ENCODE measurements around the gene DNAJC5.
A peak's percentile ranks its signal among the peaks of the same experiment; 100 is the strongest.

Gene DNAJC5

GRCh38 chr20:63885264-63886053, 9.5 kb upstream of the DNAJC5 start:
- no peak for DNase-seq

GRCh38 chr20:63886054-63886419, 8.9 kb upstream of the DNAJC5 start:
- DNase-seq: no peak

GRCh38 chr20:63886921-63887320, 8.0 kb upstream of the DNAJC5 start:
- DNase-seq: no peak

DNA sequence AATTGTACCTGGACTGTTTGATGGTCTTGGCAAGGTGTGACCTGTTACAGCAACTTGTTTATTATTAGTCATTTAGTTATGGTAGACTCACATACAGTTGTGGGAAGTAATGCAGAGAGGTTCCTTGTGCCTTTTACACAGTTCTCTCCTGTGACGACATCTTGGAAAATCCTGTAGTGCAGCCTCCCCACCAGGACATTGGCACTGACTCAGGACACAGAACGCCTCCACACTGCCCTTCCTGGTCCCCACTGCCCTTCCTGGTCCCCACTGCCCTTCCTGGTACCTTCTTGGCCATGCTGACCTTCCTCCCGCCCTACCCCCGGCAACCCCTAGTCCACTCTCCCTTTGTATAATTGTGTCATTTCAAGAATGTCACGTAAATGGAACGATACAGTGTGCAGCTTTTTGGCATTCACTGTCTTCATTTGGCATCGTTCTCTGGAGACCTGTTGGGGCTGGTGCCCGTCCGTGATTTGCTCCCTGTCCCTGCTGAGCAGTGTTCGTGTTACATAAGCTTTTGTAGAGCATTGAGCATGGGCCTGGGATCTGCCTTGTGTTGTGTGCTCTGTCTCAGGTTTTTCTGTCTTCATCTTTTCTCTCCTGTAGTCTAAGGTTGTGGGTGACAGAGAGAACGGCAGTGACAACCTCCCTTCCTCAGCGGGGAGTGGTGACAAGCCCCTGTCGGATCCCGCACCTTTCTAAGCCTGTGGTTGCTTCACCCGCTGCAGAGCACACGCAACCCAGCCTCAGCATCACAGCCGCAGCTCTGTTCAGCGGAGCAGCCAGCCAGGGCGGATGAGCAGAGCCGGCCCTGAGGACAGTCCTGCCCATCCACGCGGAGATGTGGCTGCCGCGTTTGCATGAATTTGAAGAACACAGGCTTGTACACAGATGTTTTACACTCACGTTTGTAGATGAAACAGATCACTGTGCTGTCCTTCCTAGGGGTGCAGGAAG, 5.4 kb upstream of the DNAJC5 start:
- DNase-seq: no peak

GRCh38 chr20:63890201-63890576, 4.7 kb upstream of the DNAJC5 start:
- no peak for DNase-seq

DNA sequence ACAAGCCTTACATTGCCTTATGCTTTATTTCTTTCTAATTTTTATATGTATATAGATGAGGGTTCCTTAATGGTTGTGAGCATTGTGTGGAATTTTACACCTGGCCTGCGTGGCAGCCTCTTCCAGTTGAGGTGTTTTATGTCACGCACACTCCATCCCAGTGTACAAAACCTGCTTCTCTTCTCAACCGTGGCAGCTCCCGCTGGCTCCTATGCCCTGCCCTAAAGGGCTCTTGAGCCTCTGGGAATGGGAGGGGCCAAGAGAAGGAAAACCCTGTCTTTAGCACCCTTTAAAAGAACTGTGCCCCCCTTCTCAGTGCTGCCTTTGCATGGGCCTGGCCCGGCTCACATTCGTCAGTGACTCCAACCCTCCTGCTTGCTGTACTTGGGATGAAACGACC, 4.3 kb upstream of the DNAJC5 start:
- no peak for DNase-seq

GRCh38 chr20:63891061-63892002, 3.6 kb upstream of the DNAJC5 start:
- no peak for DNase-seq

DNA sequence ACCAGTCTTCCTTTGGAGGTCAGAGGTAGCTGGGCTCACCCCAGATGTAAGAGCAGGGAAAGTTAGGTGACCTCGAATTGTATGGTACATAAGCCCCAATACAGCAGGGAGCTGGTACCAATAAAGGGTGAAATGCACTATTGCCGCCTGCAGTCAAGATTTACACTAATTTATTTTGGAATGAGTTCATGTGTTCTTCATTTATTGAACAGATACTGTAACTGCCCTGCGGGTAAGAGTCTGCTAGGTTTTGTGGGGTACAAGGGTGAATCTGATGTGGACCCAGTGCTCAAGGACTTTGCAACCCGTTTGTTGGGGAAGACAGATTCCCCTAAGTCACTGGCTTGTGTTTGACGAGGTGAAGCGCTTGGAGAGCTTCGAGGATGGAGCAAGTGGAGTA, 2.5 kb upstream of the DNAJC5 start:
- no peak for DNase-seq

- DNase-seq: no peak
These were observed 948 bp upstream of the DNAJC5 start for GRCh38 chr20:63893999-63894357.

GRCh38 chr20:63895202-63895951, 451 bp downstream of the DNAJC5 start:
- no peak for DNase-seq

GRCh38 chr20:63895952-63896263, 982 bp downstream of the DNAJC5 start:
- DNase-seq: peak; percentile 51

DNA sequence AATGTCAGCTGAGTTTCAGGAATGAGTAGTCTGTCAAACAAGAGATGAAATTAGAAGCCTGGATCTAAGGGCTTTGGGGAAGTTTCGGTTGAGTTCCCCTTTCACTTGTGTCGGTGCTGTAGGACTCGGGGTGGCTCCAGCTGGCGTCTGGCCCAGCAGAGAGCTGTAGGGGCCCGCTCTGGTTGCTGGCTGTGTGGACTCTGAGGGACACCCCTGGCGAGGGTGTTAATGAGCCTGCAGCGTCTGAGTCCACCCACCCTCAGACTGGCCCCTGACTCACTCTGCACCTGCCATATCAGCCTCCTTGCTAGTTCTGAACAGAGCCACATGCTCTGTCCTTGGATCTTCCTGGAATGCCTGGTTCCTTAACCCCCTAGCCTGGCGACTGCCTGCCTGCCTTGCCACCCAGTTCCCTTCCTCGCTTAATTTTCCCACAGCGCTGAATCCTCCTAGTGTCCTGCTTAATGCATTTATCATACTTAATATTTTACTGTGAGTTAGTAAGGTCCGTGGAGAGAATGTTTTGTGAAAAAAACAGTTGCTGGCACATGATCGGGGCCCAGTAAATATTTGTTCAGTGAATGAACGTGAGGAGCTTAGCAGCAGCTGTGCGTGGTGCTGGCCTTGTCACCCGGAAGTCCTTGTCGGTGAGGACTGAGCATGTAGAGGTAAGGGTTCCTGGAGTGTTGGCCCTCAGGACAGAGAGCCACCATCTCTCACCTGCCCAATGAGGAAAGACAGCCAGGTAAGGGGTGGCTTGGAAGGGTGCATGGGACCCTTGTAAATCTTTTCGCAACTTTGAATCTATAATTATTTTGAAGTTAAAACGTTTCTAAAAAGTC, 1.6 kb downstream of the DNAJC5 start:
- DNase-seq: peak; percentile 41

DNA sequence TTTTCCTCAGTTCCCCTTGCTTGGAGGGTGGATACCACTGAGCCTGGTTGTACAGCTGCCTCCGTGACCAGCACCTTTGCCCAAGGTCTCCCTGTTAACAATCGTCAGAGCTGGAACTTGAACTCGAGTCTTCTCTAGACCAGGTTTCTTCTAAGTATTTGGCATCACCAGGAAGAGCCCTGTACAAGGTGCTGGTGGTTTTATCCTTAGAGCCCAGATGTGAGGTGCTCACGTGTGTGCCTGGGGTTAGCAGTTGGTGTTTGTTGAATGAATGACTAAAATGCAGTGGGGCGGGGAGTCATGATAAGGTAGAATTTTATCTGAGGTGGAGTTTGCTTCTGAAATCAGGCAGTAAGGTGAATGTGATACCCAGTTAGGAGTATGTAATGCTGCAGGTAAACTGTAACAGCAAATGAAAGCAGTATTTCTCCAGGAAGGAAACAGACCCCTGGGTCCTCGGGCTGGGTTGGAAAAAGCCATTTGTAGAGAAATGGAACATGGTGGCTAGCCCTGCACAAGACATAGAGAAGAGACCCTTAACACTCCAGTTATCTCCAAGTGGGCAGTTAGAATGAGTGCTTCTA, 3.1 kb downstream of the DNAJC5 start:
- DNase-seq: no peak

- no peak for DNase-seq
These were observed 4.1 kb downstream of the DNAJC5 start for GRCh38 chr20:63898882-63899558.

- DNase-seq: no peak
These were observed 5.5 kb downstream of the DNAJC5 start for GRCh38 chr20:63900413-63900812.

DNA sequence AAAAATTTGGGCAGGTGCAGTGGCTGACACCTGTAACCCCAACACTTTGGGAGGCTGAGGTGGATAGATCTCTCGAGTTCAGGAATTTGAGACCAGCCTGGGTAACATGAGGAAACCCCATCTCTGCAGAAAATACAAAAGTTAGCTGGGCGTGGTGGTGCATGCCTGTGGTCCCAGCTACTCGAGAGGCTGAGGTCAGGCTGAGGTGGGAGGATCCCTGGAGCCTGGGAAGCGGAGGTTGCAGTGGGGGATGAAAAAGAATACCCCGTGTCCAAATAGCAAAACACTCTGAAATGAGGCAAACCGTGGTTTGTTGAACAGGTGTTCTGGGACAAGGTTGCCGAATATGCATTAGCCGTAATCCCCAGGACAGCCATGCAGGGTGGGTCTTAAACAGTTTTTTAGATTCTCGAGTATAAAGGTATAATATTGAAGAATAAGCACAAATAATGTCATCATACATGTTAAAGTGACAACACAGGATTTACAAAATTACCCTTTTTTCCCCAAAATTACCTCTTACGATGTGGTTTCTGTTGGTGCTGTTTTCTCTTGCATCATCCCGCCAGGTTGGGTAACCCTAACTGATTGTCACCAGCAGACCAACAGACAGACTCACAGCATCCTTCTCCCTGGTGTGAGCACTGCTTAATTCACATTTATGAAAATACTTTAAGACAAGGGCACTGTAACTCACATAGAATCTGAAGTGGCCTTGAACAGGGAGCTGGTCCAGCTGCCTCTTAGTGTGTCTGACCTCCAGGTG, 9.1 kb downstream of the DNAJC5 start:
- DNase-seq: no peak

DNA sequence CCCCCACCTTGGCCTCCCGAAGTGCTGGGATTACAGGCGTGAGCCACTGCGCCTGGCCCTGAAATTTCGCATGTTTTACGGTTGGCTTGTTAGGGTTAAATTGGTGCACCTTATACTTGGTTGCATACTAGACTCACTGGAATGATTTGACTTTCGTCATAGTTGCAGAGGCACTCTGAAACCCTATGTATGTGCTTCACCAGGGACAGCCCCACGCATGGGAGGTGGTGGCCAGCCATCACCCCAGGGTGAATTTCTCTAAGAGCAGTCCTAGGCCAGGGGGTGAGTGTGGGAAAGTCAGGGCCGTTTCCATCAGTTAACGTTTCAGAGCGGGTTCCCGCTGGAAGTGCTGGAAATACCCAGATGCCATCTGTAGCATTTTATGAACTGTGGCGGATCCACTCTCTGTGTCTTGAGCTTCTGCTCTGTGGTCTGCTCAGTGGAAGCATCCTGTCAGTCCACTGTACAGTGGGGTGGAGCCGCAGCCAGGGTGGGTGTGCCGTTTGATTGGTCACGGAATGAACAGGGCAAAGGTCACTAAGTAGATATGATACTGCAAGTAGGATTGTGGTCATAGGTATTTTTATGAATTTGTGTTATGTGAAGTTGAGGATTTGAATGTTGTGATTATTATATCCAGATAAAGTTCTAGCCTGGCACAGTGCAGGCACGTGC, 13.2 kb downstream of the DNAJC5 start:
- no peak for DNase-seq

GRCh38 chr20:63911176-63911575, 16.2 kb downstream of the DNAJC5 start:
- DNase-seq: peak; percentile 14

DNA sequence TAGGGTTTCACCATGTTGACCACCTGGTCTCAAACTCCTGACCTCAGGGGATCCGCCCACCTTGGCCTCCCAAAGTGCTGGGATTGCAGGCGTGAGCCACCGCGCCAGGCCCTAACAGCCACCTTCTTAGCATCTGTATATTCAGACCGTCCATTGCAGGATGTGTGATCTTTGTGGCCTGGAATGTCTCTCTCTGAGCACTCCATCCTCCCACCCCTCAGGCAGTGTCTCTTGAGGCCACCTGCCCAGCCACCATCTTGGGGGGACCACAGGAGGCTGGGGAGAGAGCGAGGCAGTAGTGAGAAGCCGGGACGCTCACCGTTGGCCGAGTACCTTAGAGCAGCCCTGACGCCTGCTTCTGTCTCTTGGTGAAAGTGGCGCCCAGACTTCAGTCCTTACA, 18.8 kb downstream of the DNAJC5 start:
- no peak for DNase-seq

All from eye (tissue), 1 donor.